Mesenchymal stem cell (in vitro differentiated cells and primary cell): Measurements from ENCODE around the gene PYGM.

Source experiments
- DNase-seq: peaks from one replicate; pipeline ENCODE4 v3.0.0-alpha.2; 2013
- H2AFZ ChIP-seq: one replicate; pipeline ENCODE4 v1.6.1; 2013; ENCODE audit warnings: low read depth, mild to moderate bottlenecking, control low read depth, inconsistent platforms, low read length, moderate library complexity
- H2AK5ac ChIP-seq: 2 replicates; pipeline ENCODE4 v1.6.1; 2013; ENCODE audit warnings: low read length, moderate library complexity, mild to moderate bottlenecking, inconsistent platforms; ENCODE audit not compliant: severe bottlenecking
- H2BK120ac ChIP-seq: one replicate; pipeline ENCODE4 v1.6.1; 2013; ENCODE audit warnings: low read depth, mild to moderate bottlenecking, inconsistent platforms, low read length, moderate library complexity
- H2BK12ac ChIP-seq, 2 experiments: one replicate each; pipeline ENCODE4 v1.6.1; 2013; ENCODE audit warnings: inconsistent platforms in 2 of 2, low read length in 2 of 2, mild to moderate bottlenecking in 2 of 2, moderate library complexity in 2 of 2, control low read depth in 1 of 2
- H2BK15ac ChIP-seq: one replicate; pipeline ENCODE4 v1.6.1; 2013; ENCODE audit warnings: mild to moderate bottlenecking, low read depth, inconsistent platforms; ENCODE audit not compliant: poor library complexity, severe bottlenecking
- H2BK5ac ChIP-seq: 2 replicates; pipeline ENCODE4 v1.6.1; 2013; ENCODE audit warnings: low read depth, mild to moderate bottlenecking, low read length, control low read depth, inconsistent platforms; ENCODE audit not compliant: poor library complexity, severe bottlenecking
- H3K14ac ChIP-seq, 2 experiments: one replicate each; pipeline ENCODE4 v1.6.1; 2013; ENCODE audit warnings: inconsistent platforms in 2 of 2, low read length in 2 of 2, control low read depth in 1 of 2, mild to moderate bottlenecking in 1 of 2, moderate library complexity in 1 of 2
- H3K18ac ChIP-seq, 2 experiments: one replicate each; pipeline ENCODE4 v1.6.1; 2013; ENCODE audit warnings: inconsistent platforms in 2 of 2, low read length in 2 of 2, control low read depth in 1 of 2, low read depth in 1 of 2, mild to moderate bottlenecking in 1 of 2
- H3K23ac ChIP-seq, 2 experiments: one replicate each; pipeline ENCODE4 v1.6.1; 2013; ENCODE audit warnings: inconsistent platforms in 2 of 2, low read length in 2 of 2, mild to moderate bottlenecking in 2 of 2, moderate library complexity in 2 of 2, control low read depth in 1 of 2
- H3K27ac ChIP-seq: 2 replicates; pipeline ENCODE4 v1.5.1; 2013; ENCODE audit warnings: mild to moderate bottlenecking, moderate library complexity, low read length, control low read depth, inconsistent platforms; ENCODE audit not compliant: poor library complexity, severe bottlenecking
- H3K27me3 ChIP-seq, 2 experiments: 2 replicates each; pipeline versions ENCODE4 v1.6.1 to v1.7.0; 2013; ENCODE audit warnings: low read length in 2 of 2, mild to moderate bottlenecking in 2 of 2, moderate library complexity in 2 of 2, control low read depth in 1 of 2, inconsistent platforms in 1 of 2; ENCODE audit not compliant: control insufficient read depth in 1 of 2, insufficient read depth in 1 of 2
- H3K36me3 ChIP-seq, 2 experiments: 2 replicates each; pipeline versions ENCODE4 v1.6.1 to v1.7.0; 2013; ENCODE audit warnings: low read length in 2 of 2, control low read depth in 1 of 2, inconsistent platforms in 1 of 2, low read depth in 1 of 2, mild to moderate bottlenecking in 1 of 2; ENCODE audit not compliant: insufficient read depth in 2 of 2, control insufficient read depth in 1 of 2
- H3K4ac ChIP-seq, 2 experiments: one replicate each; pipeline ENCODE4 v1.6.1; 2013; ENCODE audit warnings: inconsistent platforms in 2 of 2, low read length in 2 of 2, mild to moderate bottlenecking in 2 of 2, moderate library complexity in 2 of 2, control low read depth in 1 of 2, low read depth in 1 of 2
- H3K4me1 ChIP-seq: 2 replicates; pipeline ENCODE4 v1.6.1; 2013; ENCODE audit warnings: low read depth, low read length, control low read depth; ENCODE audit not compliant: control insufficient read depth, insufficient read depth
- H3K4me2 ChIP-seq: 2 replicates; pipeline ENCODE4 v1.6.1; 2013; ENCODE audit warnings: low read length, mild to moderate bottlenecking, inconsistent platforms; ENCODE audit not compliant: poor library complexity, severe bottlenecking
- H3K4me3 ChIP-seq, 2 experiments: 2 replicates each; pipeline versions ENCODE4 v1.5.1 to v1.7.0; 2013; ENCODE audit warnings: low read length in 2 of 2, mild to moderate bottlenecking in 2 of 2, control low read depth in 1 of 2, low read depth in 1 of 2; ENCODE audit not compliant: insufficient read depth in 1 of 2
- H3K79me1 ChIP-seq: replicated peaks from 2 replicates; pipeline ENCODE4 v1.6.1; 2013; ENCODE audit warnings: mild to moderate bottlenecking, control low read depth, low read length, inconsistent platforms; ENCODE audit not compliant: poor library complexity, severe bottlenecking
- H3K9ac ChIP-seq: 2 replicates; pipeline ENCODE4 v1.7.0; 2013; ENCODE audit warnings: mild to moderate bottlenecking, low read length, moderate library complexity
- H3K9me3 ChIP-seq: 2 replicates; pipeline ENCODE4 v1.7.0; 2013; ENCODE audit warnings: mild to moderate bottlenecking, low read length; ENCODE audit not compliant: control insufficient read depth
- H4K8ac ChIP-seq: one replicate; pipeline ENCODE4 v1.6.1; 2013; ENCODE audit warnings: inconsistent platforms, mild to moderate bottlenecking, low read length, moderate library complexity
- H4K91ac ChIP-seq: one replicate; pipeline ENCODE4 v1.6.1; 2013; ENCODE audit warnings: mild to moderate bottlenecking, low read length, inconsistent platforms
- WGBS: methylation state at CpG from one replicate; pipeline ENCODE4 v1.1.7; 2013; ENCODE audit warnings: mixed read lengths; 5-methylcytosine and 5-hydroxymethylcytosine counted together

PYGM gene

GRCh38 chr11:64698427-64698826 is 61.3 kb downstream of the PYGM start:
- Histone ChIP-seq H4K8ac (no peak overlapping the region), H3K36me3 (no peaks in the 10 kb centered on the region), H2AK5ac (no peak overlapping the region)

DNA sequence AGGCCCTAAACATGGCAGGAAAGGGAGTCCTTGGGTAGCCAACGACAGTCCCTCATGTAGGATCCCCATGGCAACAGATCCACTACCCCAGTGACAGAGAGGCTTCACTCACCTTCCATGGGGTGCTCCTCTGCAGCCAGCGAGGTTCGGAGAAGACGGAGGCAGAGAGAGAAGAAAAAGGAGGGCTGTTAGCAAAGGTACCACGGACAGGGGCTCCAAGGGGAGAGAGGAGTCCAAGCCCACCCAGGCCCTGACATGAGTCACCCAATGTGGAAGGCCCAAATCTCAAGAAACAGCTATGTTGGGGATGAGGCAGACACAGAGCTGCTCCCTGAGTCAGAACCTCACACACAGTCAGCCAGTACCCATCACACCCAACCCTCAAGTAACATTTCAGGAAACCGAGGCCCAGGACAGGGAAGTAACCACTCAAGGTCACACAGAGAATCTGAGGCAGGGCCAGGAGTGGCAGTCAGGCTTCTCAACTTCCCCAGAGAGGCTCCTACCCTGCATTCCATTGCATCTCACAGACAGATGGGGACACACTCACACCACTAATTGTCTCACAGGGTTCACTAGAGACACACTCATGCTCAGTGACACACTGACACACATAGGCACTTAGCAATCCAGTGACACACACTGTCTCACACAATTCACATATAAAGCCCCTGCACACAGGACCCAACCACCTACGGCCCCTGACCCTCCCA is 62.0 kb downstream of the PYGM start:
- Histone ChIP-seq H3K9me3 (no peaks in the 10 kb centered on the region), H3K36me3 (no peaks in the 10 kb centered on the region), H3K18ac (no peak overlapping the region), H3K27me3 (peaks cover 71 to 72% of the 10 kb centered on the region in 2 experiments), H3K27ac (no peak overlapping the region), H3K14ac (no peak overlapping the region), H2AFZ (no peak overlapping the region), H3K4me3 (no peak overlapping the region), H2BK120ac (no peak overlapping the region), H3K4me2 (no peak overlapping the region), H2BK15ac (no peak overlapping the region), H4K8ac (no peak overlapping the region), H3K4me1 (peaks cover 6% of the 10 kb centered on the region), H4K91ac (no peak overlapping the region), H2BK5ac (no peak overlapping the region), H3K79me1 (no peaks in the 10 kb centered on the region), H3K4ac (no peak overlapping the region), H3K9ac (no peak overlapping the region), H2AK5ac (no peak overlapping the region), H2BK12ac (no peak overlapping the region), H3K23ac (no peak overlapping the region)
- no peak for DNase-seq
- WGBS: 67% methylated on average over 6 of the region's 7 CpGs

More at GRCh38 chr11:64698427-64698826, 61.3 kb downstream of the PYGM start:
- H3K23ac ChIP-seq: no peak overlapping the region
- H3K9ac ChIP-seq: no peak overlapping the region
- no peak overlapping the region for H3K4ac ChIP-seq
- H2AFZ ChIP-seq: no peak overlapping the region
- H3K4me1 ChIP-seq: peaks cover 6% of the 10 kb centered on the region
- H2BK120ac ChIP-seq: no peak overlapping the region
- no peak overlapping the region for H2BK12ac ChIP-seq
- no peaks in the 10 kb centered on the region for H3K79me1 ChIP-seq
- no peak overlapping the region for H3K14ac ChIP-seq
- no peak overlapping the region for H4K91ac ChIP-seq
- DNase-seq: no peak
- H2BK15ac ChIP-seq: no peak overlapping the region
- H2BK5ac ChIP-seq: no peak overlapping the region
- H3K9me3 ChIP-seq: no peaks in the 10 kb centered on the region
- peaks cover 70 to 72% of the 10 kb centered on the region in 2 experiments for H3K27me3 ChIP-seq
- no peak overlapping the region for H3K27ac ChIP-seq
- no peak overlapping the region for H3K4me3 ChIP-seq
- WGBS: 86% methylated on average over 1 of the region's 1 CpG
- H3K4me2 ChIP-seq: no peak overlapping the region
- no peak overlapping the region for H3K18ac ChIP-seq
